ENCODE data around the gene CREBBP.

DNA sequence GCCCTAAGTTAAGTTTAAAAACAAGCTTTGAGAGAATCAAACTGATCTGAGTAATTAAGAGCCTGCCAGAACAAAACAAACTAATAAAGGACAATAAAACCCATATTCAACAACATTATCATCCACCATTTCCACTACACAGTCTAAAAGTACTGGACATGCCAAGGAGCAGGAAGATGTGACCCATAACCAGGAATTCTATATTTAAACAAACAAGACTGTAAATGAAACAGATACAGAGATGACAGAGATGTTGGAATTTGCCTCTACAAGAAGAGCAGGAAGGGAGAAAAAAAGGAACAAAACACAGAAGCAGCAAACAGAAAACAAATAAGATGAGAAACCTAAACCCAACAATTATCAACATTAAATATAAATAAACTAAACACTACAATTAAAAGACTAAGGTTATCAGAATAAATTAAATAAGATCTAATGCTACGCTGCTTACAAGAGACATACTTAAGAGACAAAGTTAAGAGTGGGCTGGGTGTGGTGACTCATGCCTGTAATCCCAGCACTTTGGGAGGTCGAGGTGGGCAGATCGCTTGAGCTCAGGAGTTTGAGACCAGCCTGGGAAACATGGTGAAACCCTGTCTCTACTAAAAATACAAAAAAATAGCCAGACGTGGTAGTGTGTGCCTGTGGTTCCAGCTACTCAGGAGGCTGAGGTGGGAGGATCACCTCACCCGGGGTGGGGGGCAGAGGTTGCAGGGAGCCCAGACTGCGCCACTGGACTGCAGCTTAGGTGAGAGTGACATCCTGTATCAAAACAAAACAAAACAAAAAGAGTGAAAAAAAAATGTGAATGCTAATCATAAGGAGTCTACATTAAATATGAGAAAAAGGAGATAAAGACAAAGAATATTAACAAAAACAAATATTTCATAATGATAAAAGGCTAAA lies 50.6 kb downstream of the CREBBP start:
- TF ChIP-seq SUZ12 (IDR thresholded peaks at IDR 0.05; ENCODE audit: extremely low read depth, insufficient read depth, insufficient read length) (no peak), YY1 (IDR thresholded peaks at IDR 0.05; ENCODE audit: insufficient read depth, insufficient read length) (no peak), ZNF274 (IDR thresholded peaks at IDR 0.05; ENCODE audit: low read depth, low read length) (no peak)
